Neural progenitor cell (in vitro differentiated cells): ENCODE results near the gene WWC1.

Source experiments
- CTCF ChIP-seq: fragments of 200-600 bp; sonication (generic); IDR thresholded peaks from 2 replicates; pipeline ENCODE4 v1.5.1; 2017; ENCODE audit warnings: antibody characterized with exemption, mild to moderate bottlenecking
- EZH2 ChIP-seq: fragments of 200-600 bp; sonication (generic); IDR thresholded peaks from 2 replicates; pipeline ENCODE4 v1.6.1; 2017; ENCODE audit warnings: antibody characterized with exemption, mild to moderate bottlenecking, moderate library complexity
- EZH2phosphoT487 ChIP-seq: fragments of 200-600 bp; sonication (generic); IDR thresholded peaks from 2 replicates; pipeline ENCODE4 v1.6.1; 2017; ENCODE audit warnings: antibody characterized with exemption

DNA sequence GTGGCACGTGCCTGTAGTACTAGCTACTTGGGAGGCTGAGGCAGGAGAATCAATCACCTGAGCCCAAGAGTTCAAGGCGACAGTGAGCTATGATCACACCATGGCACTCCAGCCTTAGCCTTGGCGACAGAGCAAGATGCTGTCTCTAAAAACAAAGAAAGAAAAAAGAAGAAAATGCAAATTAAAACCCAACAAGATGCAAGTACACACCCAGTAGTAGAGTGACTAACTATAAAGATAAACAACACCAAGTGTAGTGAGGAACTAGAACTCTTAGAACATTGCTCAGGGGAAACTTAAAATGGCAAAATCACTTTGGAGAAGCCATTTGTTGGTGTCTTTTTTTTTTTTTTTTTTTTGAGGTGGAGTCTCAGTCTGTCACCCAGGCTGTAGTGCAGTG is 160.1 kb downstream of the WWC1 start:
- TF ChIP-seq CTCF (no peak), EZH2 (no peak), EZH2phosphoT487 (no peak)
